NCI-H1417 (cell line): ENCODE measurements around the gene INTS1.

ENCODE experiments used
- DNase-seq, 3 experiments: peaks; one replicate each; lab custom pipeline; 2025; lab: John Stamatoyannopoulos, UW

INTS1 gene

GRCh38 chr7:1464694-1465093 is 39.5 kb downstream of the INTS1 start:
- no peak for DNase-seq

DNA sequence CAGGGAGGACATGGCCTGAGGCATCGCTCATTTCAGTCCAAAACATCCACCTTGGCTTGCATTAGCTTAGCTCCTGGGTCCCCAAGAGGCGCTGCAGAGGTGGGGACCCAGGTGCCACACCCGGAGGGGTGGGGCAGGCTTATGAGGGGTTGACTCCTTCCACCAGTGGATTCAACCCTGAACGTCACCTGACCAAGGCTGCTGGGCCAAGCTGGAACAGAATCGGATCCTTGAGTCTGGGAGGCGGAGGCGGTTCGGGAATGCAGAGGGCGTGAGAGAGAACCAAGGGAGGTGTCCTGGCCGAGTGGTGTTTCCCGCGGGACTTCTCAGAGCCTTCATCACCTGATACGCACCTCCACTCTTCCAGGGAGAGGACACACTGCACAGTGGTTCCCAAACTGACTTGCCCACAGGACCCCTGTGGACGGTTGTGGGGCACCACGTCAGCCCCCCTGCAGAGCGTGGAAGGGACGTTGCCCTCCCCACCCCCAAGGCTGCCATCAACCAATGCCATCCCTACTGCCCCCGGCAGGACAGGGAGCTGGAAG is 40.4 kb downstream of the INTS1 start:
- DNase-seq: peak in 1 of 3 experiments; percentile 29

DNA sequence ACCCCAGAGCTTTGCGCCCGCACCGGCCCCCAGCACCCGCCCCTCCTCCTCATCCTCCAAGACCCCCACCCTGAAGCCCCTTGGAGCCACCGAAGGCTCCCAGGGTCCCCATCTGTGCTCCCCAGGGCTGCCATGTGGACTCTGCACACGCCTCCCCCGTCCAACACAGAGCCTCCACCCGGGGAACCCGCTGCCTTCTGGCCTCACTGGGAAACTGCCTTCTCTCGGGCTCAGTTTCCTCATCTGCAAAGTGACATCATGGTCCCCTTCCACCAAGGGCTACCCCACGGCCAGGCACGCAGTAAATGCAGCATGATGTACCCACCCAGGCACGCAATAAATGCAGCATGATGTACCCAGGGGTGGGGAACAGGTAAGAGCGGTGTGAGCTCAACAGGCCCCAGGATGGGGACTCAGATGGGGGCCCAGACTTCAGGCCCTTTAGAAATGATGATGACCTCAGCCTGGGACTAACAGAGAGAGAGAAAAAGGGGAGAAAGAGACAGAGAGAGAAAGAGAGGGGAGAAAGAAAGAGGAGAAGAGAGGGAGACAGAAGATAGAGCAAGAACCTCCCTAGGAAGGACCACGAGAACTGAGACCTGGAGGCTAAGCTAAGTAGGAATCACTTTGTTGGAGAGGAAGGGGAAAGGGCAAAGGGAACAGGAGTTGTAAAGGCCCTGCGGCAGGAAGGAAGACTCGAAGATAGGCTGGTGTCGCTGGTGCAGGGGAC is 42.4 kb downstream of the INTS1 start:
- peak in 1 of 3 experiments; percentile 18 for DNase-seq

DNA sequence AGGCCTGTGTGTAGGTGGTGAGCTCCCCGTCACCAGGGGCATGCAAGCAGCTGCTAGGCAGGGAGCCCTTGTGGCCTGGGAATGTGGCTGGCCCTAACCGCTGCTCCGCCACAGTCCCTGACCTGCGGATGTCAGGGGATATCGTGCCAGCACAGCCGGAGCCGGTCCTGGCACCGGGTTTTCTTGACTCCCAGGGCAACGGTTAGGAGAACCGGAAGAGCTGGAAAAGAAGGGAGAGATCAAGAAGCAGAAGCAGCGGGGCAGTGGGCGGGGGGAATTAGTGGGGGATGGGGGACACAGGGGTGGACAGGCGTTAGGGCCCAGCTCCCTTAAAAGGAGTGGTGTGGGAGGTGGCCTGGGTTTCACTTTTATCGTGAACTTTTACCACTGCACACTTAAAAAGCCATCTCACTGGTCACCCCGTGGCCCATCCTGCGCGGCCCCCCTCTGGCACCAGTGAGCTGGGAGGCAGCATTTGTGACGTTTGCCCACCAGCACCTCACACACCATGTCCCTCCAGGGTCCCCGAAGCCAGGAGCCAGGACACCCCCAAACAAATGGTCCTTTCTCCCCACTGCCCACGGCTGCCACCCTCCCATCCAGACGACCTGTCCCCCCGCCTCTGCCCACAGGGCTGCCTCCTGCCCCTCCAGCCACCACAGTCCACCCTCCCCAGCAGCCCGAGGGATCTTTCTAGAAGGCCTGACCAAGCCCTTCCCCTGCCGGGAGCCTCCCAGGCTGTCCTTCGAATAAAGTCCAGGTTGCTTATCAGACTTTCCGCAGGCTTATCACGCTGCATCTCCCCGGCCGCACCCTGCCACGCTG is 43.2 kb downstream of the INTS1 start:
- DNase-seq: peak in 1 of 3 experiments; percentile 45

- peak in 2 of 3 experiments; percentile 64 to 69 for DNase-seq
Observed at GRCh38 chr7:1459920-1460820, 44.0 kb downstream of the INTS1 start.

DNA sequence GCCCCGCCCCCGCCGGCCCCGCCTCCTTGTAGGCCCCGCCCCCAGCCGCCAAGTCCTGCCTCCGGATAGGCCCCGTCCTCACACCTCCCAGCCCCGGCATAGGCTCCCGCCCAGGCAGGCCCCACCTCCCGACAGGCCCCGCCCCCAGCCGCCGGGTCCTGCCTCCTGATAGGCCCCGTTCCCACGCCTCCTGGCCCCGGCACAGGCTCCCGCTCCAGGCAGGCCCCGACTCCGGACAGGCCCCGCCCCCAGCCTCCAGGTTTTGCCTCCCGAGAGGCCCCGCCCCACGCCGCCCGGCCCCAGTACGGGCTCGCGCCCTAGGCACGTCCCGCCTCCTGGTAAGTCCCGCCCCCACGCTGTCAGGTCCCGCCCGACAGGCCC is 44.7 kb downstream of the INTS1 start:
- DNase-seq: peak; percentile 96 to 99 (median 97)

DNA sequence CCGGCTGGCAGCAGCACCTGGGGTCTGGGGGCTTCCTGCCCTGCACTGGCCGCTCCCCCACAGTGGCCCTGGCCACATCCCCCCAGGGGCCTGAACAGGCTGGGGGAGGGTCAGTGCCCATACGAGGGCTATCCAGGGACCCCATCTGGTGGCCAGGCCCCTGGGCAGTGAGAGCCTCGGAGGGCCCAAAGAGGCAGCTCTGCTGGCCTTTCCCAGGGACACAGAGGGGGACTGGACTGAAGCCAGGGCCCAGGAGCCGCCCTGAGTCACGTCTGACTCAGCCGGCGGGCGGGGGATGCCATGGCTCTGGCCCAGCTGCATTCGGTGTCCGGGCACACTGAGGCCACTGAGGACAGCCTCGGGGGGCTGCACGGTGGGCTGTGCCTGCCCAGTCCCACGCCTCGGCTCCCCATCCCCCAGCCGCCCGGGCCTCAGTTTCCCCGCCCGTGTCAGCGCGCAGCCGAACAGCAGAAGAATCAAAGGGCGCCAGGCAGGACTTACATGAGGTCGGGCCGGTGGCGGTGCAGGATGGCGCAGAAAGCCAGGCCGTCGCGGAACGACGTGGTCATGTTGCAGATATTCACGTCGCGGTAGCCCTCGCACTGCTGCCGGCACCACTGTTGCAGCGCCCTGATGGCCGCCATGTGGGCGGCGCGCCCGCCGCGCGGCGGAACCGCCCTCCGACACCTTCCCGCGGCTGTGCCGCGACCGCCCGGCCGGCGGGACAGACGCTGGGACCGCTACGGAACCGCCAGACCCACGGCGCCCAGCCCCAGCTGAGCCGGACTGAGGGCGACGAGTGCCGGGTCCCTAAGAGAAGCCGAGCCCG is 45.3 kb downstream of the INTS1 start, which contains the start of gene MICALL2:
Gene MICALL2, minus strand, starts transcription at position 788 of the 829 bp plus-strand sequence. Its CDS starts 144 bp downstream, at position 644.
- DNase-seq: peak; percentile 10 to 62 (median 53)

DNA sequence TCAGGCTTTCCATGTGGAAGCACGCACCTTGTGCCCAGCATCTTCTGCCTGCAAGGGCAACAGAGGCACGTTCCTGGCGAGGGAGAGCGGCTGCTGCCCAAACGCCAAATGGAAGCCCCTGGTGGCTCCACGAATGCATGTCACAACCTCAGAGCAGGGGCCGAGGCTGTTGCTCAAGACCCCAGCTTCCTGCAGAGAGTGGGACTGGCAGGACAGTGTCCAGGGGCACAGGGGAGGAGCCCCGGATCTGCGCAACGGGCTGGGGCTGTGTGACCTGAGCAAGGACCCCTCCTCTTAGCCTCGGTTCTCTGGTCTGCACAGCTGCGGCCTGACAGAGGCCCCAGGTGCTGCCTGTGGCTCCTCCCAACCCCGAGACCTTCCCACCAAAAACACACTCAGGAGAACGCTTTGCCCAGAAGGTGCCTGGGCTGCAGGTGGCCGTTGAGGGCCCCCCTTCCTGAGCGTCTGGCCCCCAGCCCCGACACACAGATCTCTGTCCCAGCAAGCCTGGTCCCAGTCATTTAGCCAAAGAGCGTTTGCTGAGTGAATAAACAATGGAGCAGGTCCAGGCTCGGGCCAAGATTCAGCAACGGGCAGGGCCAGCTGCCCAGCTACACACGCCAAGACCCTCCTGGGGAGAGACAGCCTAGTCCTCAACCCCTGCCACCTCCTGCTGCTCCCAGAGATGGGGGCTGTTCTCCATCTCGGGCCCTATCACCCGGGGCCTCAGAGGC is 46.1 kb downstream of the INTS1 start:
- peak in 2 of 3 experiments; percentile 30 to 51 for DNase-seq

DNA sequence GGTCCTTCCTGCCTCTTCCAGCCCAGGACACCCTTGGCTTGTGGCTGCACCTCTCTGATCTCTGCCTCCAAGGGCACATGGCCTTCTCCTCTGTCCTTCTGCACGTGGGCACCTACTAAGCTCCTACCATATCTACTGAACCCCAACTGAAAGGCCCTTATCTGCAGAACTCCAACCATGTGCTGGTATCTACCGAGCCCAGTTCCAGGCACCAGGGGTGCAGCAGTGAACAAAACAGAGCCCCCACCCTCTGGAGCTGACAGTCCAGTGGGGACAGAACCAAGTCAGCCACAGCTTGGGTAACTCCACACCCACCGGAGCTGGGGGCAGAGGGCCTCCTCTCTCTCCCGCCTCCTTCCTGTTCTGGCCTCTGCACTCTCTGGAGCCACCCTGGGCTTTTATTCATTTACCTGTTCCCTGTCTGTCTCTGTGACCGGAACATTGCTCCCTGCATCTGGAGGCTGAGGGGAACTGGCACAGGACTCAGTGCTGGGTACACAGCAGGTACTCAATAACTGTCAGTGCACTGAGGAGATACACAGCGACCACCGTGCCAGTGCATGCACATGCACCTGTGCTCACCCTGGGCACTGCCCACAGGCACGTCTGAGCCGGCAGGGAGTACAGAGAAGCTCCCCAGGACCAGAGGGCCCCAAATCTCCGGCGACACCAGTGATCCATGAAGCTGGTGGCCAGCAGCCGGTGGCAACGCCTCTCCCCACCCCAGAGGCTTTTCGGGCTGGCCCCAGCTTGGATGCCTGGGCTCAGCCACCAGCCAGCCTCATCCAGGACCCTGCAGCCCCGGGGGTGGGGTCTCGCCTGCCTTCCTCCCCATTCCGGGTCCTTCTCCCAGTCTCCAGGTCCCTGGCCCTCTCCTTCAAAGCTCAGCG is 46.9 kb downstream of the INTS1 start:
- no peak for DNase-seq

- DNase-seq: no peak
Observed at GRCh38 chr7:1455955-1456354, 48.2 kb downstream of the INTS1 start.

- DNase-seq: peak in 2 of 3 experiments; percentile 89 to 92
Observed at GRCh38 chr7:1455241-1455939, 48.8 kb downstream of the INTS1 start.

DNA sequence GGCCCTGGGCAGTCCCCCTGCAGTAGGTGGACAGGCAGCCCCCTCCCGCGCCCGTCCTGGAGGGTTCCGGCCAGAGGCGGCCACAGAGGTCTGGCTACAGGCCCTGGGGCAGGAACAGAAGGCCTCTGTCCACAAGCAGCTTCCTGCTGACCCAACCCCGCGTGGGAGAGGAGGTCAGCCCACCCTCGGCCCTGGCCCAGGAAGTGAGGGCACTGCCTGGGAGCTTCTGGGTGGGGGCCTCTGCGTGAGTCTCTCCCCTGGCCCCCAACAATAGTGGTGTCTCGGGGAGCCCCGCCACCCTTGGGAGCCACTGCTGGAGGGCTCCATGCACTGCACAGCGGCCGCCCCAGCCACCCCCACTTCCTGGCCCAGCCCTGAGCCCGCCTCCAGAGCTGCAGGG is 49.6 kb downstream of the INTS1 start:
- no peak for DNase-seq

DNA sequence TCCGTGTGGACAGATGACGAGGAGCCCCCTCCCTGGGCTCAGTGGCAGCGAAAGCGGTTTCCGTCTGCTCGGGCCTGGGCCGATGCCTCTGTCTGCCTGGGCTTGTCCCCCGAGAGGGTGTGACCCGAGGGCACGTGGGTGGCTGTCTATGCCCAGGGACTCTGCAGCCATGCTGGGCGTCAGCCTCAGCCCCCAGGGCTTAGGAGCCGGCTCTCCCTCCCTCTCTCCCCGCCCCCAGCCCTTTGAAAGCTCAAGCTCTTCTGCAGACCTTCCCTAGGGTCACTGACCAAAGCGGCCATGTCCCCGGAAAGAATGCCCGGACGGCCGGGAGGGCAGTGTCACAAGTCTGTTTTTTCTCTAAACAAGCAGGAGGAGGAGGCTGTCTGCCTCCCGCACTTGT is 52.0 kb downstream of the INTS1 start:
- DNase-seq: peak in 1 of 3 experiments; percentile 22

- no peak for DNase-seq
Observed at GRCh38 chr7:1450987-1451386, 53.2 kb downstream of the INTS1 start.

- DNase-seq: no peak
Observed at GRCh38 chr7:1450431-1450830, 53.8 kb downstream of the INTS1 start.

DNA sequence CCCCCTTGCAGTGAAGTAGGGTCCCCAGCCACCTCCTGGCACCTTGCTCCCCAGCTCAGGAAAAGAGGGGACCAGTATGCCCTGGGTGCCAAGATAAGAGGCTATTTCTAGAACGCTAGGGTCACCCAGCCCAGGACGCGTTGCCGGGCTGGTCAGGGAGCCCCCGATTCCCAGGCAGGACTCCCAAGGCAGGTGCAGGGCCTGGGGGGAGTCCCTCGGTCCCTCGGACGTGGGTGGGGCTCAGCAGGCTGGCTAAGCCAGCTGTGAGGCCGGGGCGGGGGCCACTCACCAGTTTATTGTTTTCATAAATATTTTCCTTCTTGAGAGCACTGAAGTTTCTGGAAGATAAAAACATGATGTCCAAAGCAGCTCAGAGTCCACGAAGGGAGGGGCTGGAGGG is 54.2 kb downstream of the INTS1 start:
- DNase-seq: no peak

GRCh38 chr7:1449501-1449900 is 54.7 kb downstream of the INTS1 start:
- no peak for DNase-seq

GRCh38 chr7:1448958-1449357 is 55.2 kb downstream of the INTS1 start:
- DNase-seq: no peak
